ENCODE measurements around the gene PRIMA1. TPM values are rescaled to one million over a fixed set of nuclear protein-coding genes. Genes with fewer than 3 reads are reported as not detected.

PRIMA1 gene
- total RNA-seq, 1 donor from 2014 or later: not detected

- Mint-ChIP-seq H3K36me3 (ENCODE audit: low read depth) (no peaks in the 10 kb centered on the region), H3K27ac (ENCODE audit: unreplicated experiment) (no peak overlapping the region), H3K4me3 (ENCODE audit: unreplicated experiment) (no peak overlapping the region), H3K27me3 (ENCODE audit: low read depth) (peaks cover 5% of the 10 kb centered on the region), H3K4me1 (ENCODE audit: low read depth) (no peaks in the 10 kb centered on the region), H3K9me3 (ENCODE audit: low read depth) (peaks cover 7% of the 10 kb centered on the region)
- TF ChIP-seq CTCF (IDR thresholded peaks at IDR 0.05): no peak
- DNase-seq (ENCODE audit: low spot score): no peak
Measured at GRCh38 chr14:93803408-93804318, 15.4 kb upstream of the PRIMA1 start.

GRCh38 chr14:93799989-93800921 lies 12.0 kb upstream of the PRIMA1 start:
- DNase-seq (ENCODE audit: low spot score): no peak
- Mint-ChIP-seq H3K4me1 (ENCODE audit: low read depth) (no peaks in the 10 kb centered on the region), H3K27me3 (ENCODE audit: low read depth) (peaks cover 6% of the 10 kb centered on the region), H3K36me3 (ENCODE audit: low read depth) (no peaks in the 10 kb centered on the region), H3K4me3 (ENCODE audit: unreplicated experiment) (no peak overlapping the region), H3K9me3 (ENCODE audit: low read depth) (no peaks in the 10 kb centered on the region), H3K27ac (ENCODE audit: unreplicated experiment) (no peak overlapping the region)
- no peak for TF ChIP-seq CTCF (IDR thresholded peaks at IDR 0.05)

- Mint-ChIP-seq H3K9me3 (ENCODE audit: low read depth) (no peaks in the 10 kb centered on the region), H3K4me3 (ENCODE audit: unreplicated experiment) (no peak overlapping the region), H3K27me3 (ENCODE audit: low read depth) (peaks cover 6% of the 10 kb centered on the region), H3K4me1 (ENCODE audit: low read depth) (no peaks in the 10 kb centered on the region), H3K27ac (ENCODE audit: unreplicated experiment) (no peak overlapping the region), H3K36me3 (ENCODE audit: low read depth) (no peaks in the 10 kb centered on the region)
- no peak for DNase-seq (ENCODE audit: low spot score)
- no peak for TF ChIP-seq CTCF (IDR thresholded peaks at IDR 0.05)
Measured at GRCh38 chr14:93799617-93799988, 11.3 kb upstream of the PRIMA1 start.

- DNase-seq (ENCODE audit: low spot score): no peak
- H3K27me3 Mint-ChIP-seq (ENCODE audit: low read depth): peaks cover 9% of the 10 kb centered on the region
- TF ChIP-seq CTCF (IDR thresholded peaks at IDR 0.05): no peak
- peaks cover 4% of the 10 kb centered on the region for H3K9me3 Mint-ChIP-seq (ENCODE audit: low read depth)
- no peaks in the 10 kb centered on the region for H3K4me1 Mint-ChIP-seq (ENCODE audit: low read depth)
- no peak overlapping the region for H3K27ac Mint-ChIP-seq (ENCODE audit: unreplicated experiment)
- H3K4me3 Mint-ChIP-seq (ENCODE audit: unreplicated experiment): no peak overlapping the region
- no peaks in the 10 kb centered on the region for H3K36me3 Mint-ChIP-seq (ENCODE audit: low read depth)
Measured at GRCh38 chr14:93797536-93797935, 9.3 kb upstream of the PRIMA1 start.

- H3K27ac Mint-ChIP-seq (ENCODE audit: unreplicated experiment): no peak overlapping the region
- no peak overlapping the region for H3K4me3 Mint-ChIP-seq (ENCODE audit: unreplicated experiment)
- TF ChIP-seq CTCF (IDR thresholded peaks at IDR 0.05): no peak
- H3K27me3 Mint-ChIP-seq (ENCODE audit: low read depth): peaks cover 11% of the 10 kb centered on the region
- no peaks in the 10 kb centered on the region for H3K4me1 Mint-ChIP-seq (ENCODE audit: low read depth)
- DNase-seq (ENCODE audit: low spot score): no peak
- H3K36me3 Mint-ChIP-seq (ENCODE audit: low read depth): no peaks in the 10 kb centered on the region
- H3K9me3 Mint-ChIP-seq (ENCODE audit: low read depth): peaks cover 4% of the 10 kb centered on the region
Measured at GRCh38 chr14:93797071-93797470, 8.8 kb upstream of the PRIMA1 start.

All from chondrocyte (in vitro differentiated cells).